Measurements from ENCODE around the gene STIL.
"Not testable (repeated sequence)": the region's sequence is repeated elsewhere in the genome, so short reads cannot be mapped to it uniquely, and the experiment has no call there.

The STIL gene

GRCh38 chr1:47313915-47314664 is at the start of gene STIL:
TSS of gene STIL (minus strand) at chr1:47314147. CDS start at chr1:47310319, 3,828 bp downstream.
- peak; percentile 97 for DNase-seq (ENCODE audit: low spot score)

- DNase-seq (ENCODE audit: low spot score) = no peak
Measured at GRCh38 chr1:47362828-47363227, 48.9 kb upstream of the STIL start.

GRCh38 chr1:47361380-47361779 is 47.4 kb upstream of the STIL start:
- DNase-seq (ENCODE audit: low spot score) = no peak

GRCh38 chr1:47351305-47351704 is 37.4 kb upstream of the STIL start:
- DNase-seq (ENCODE audit: low spot score) = no peak

- DNase-seq (ENCODE audit: low spot score) = no peak
Measured at GRCh38 chr1:47348246-47348645, 34.3 kb upstream of the STIL start.

GRCh38 chr1:47347735-47348134 is 33.8 kb upstream of the STIL start:
- DNase-seq (ENCODE audit: low spot score) = no peak

GRCh38 chr1:47346979-47347378 is 33.0 kb upstream of the STIL start:
- not testable (repeated sequence) for DNase-seq (ENCODE audit: low spot score)

GRCh38 chr1:47340227-47340626 is 26.3 kb upstream of the STIL start:
- DNase-seq (ENCODE audit: low spot score) = no peak

- no peak for DNase-seq (ENCODE audit: low spot score)
Measured at GRCh38 chr1:47338249-47339077, 24.5 kb upstream of the STIL start.

- no peak for DNase-seq (ENCODE audit: low spot score)
Measured at GRCh38 chr1:47337350-47337749, 23.4 kb upstream of the STIL start.

GRCh38 chr1:47334765-47335435 is 21.0 kb upstream of the STIL start:
- no peak for DNase-seq (ENCODE audit: low spot score)

GRCh38 chr1:47333922-47334764 is 20.2 kb upstream of the STIL start:
- DNase-seq (ENCODE audit: low spot score) = peak; percentile 64

- DNase-seq (ENCODE audit: low spot score) = peak; percentile 75
Measured at GRCh38 chr1:47333578-47333921, 19.6 kb upstream of the STIL start, which contains the start of gene CMPK1. TSS of gene CMPK1 (plus strand) at chr1:47333790. CDS start at chr1:47333946, 156 bp downstream.

- no peak for DNase-seq (ENCODE audit: low spot score)
Measured at GRCh38 chr1:47332779-47333577, 19.0 kb upstream of the STIL start.

- DNase-seq (ENCODE audit: low spot score) = no peak
Measured at GRCh38 chr1:47331875-47332274, 17.9 kb upstream of the STIL start.

- no peak for DNase-seq (ENCODE audit: low spot score)
Measured at GRCh38 chr1:47330212-47330611, 16.3 kb upstream of the STIL start.

GRCh38 chr1:47328992-47329391 is 15.0 kb upstream of the STIL start:
- no peak for DNase-seq (ENCODE audit: low spot score)

- no peak for DNase-seq (ENCODE audit: low spot score)
Measured at GRCh38 chr1:47326271-47326670, 12.3 kb upstream of the STIL start.

GRCh38 chr1:47325528-47325927 is 11.6 kb upstream of the STIL start:
- DNase-seq (ENCODE audit: low spot score) = no peak

- DNase-seq (ENCODE audit: low spot score) = no peak
Measured at GRCh38 chr1:47324682-47325081, 10.7 kb upstream of the STIL start.

GRCh38 chr1:47323599-47324031 is 9.7 kb upstream of the STIL start:
- no peak for DNase-seq (ENCODE audit: low spot score)

Measured in CD4-positive, alpha-beta T cell treated with Interleukin-6 at 100 ng/mL for 8 hours (primary cell).